ENCODE results near the gene DPT. TPM values are rescaled to one million over a fixed set of nuclear protein-coding genes. Genes with fewer than 3 reads are reported as not detected.
A peak's percentile ranks its signal among the peaks of the same experiment; 100 is the strongest.

Gene DPT
- polyA plus RNA-seq, 1 of the 3 experiments (the other 2 are of a cell fraction), result 0.05 TPM

DNA sequence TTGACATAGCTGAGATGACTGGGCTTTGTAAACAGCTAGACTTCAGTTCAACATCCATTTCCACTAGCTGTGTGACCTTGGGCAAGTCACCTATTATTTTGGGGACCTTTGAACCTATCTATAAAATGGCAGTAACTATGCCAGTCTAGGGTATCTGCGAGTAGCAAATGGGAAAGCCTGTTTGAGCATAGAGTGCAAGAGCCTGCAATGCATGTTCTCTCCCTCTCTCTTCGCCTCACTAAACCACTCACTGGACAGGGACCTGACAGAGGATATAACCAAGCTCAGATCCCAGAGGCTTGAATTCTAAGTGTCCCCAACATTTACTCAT lies 39.7 kb downstream of the DPT start:
- POLR2A ChIA-PET, result interaction anchor here (1.7 kb wide), 1 partner anchor 417 kb away, joined by 9 read pairs; the partner anchor contains the start of gene ATP1B1
- H3K36me3 ChIP-seq (replicated peaks in 1 of 2; ENCODE audit: control insufficient read depth in 1 of 2, insufficient read depth in 2 of 2, low read length in 1 of 2), result no peaks in the 10 kb centered on the region
- WGBS (ENCODE audit: low lambda C conversion rate), result 50% methylated on average over 1 of the region's 2 CpGs

More for the DNA sequence above, 39.7 kb downstream of the DPT start:
- no peaks in the 10 kb centered on the region for H4K20me1 ChIP-seq (ENCODE audit: insufficient read depth)
- no peaks in the 10 kb centered on the region for H3K79me2 ChIP-seq (ENCODE audit: insufficient read depth)
- H2AFZ ChIP-seq (ENCODE audit: low read depth), result no peak overlapping the region
- H3K9me2 ChIP-seq, result no peaks in the 10 kb centered on the region
- no peaks in the 10 kb centered on the region for H3K9me3 ChIP-seq
- no peak overlapping the region for H3K4me3 ChIP-seq (ENCODE audit: low read depth in 2 of 2, low read length in 1 of 2)
- peaks cover 0 to 38% of the 10 kb centered on the region in 2 experiments; a peak in 3 of 4 replicates for H3K4me1 ChIP-seq (ENCODE audit: control insufficient read depth in 1 of 2, insufficient read depth in 2 of 2, low read depth in 1 of 2, low read length in 1 of 2)
- H3K27me3 ChIP-seq (ENCODE audit: insufficient read depth), result no peaks in the 10 kb centered on the region
- peak overlapping the region in 1 of 2 experiments; percentile 100; a peak in 2 of 4 replicates for H3K27ac ChIP-seq (ENCODE audit: low read depth in 2 of 2, low read length in 1 of 2)
- no peaks in the 10 kb centered on the region for H3F3A ChIP-seq (replicated peaks; ENCODE audit: insufficient read depth)
- CTCF ChIA-PET, result interaction anchor here (1.3 to 1.6 kb wide), 2 partner anchors 53 to 659 kb away, joined by 3 to 4 read pairs; no protein-coding TSS in a partner anchor
- TF ChIP-seq, protein P1, sequence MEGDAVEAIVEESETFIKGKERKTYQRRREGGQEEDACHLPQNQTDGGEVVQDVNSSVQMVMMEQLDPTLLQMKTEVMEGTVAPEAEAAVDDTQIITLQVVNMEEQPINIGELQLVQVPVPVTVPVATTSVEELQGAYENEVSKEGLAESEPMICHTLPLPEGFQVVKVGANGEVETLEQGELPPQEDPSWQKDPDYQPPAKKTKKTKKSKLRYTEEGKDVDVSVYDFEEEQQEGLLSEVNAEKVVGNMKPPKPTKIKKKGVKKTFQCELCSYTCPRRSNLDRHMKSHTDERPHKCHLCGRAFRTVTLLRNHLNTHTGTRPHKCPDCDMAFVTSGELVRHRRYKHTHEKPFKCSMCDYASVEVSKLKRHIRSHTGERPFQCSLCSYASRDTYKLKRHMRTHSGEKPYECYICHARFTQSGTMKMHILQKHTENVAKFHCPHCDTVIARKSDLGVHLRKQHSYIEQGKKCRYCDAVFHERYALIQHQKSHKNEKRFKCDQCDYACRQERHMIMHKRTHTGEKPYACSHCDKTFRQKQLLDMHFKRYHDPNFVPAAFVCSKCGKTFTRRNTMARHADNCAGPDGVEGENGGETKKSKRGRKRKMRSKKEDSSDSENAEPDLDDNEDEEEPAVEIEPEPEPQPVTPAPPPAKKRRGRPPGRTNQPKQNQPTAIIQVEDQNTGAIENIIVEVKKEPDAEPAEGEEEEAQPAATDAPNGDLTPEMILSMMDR (IDR thresholded peaks at IDR 0.05), result no peak
- no peak for TF ChIP-seq TCF12 (IDR thresholded peaks at IDR 0.05)
- TF ChIP-seq, protein P2, sequence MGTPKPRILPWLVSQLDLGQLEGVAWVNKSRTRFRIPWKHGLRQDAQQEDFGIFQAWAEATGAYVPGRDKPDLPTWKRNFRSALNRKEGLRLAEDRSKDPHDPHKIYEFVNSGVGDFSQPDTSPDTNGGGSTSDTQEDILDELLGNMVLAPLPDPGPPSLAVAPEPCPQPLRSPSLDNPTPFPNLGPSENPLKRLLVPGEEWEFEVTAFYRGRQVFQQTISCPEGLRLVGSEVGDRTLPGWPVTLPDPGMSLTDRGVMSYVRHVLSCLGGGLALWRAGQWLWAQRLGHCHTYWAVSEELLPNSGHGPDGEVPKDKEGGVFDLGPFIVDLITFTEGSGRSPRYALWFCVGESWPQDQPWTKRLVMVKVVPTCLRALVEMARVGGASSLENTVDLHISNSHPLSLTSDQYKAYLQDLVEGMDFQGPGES (IDR thresholded peaks at IDR 0.05; ENCODE audit: low read depth, low read length), result no peak
- TF ChIP-seq NRF1 (IDR thresholded peaks at IDR 0.05; ENCODE audit: low read depth, low read length), result no peak
- TF ChIP-seq MEF2A (IDR thresholded peaks at IDR 0.05; ENCODE audit: borderline replicate concordance, low read depth), result no peak
- TF ChIP-seq RCOR1 (IDR thresholded peaks at IDR 0.05; ENCODE audit: low read length), result no peak
- TF ChIP-seq EZH2phosphoT487 (IDR thresholded peaks at IDR 0.05; ENCODE audit: borderline replicate concordance, low read depth), result no peak
- TF ChIP-seq, protein P3, sequence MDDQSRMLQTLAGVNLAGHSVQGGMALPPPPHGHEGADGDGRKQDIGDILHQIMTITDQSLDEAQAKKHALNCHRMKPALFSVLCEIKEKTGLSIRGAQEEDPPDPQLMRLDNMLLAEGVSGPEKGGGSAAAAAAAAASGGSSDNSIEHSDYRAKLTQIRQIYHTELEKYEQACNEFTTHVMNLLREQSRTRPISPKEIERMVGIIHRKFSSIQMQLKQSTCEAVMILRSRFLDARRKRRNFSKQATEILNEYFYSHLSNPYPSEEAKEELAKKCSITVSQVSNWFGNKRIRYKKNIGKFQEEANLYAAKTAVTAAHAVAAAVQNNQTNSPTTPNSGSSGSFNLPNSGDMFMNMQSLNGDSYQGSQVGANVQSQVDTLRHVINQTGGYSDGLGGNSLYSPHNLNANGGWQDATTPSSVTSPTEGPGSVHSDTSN (IDR thresholded peaks at IDR 0.05), result no peak
- TF ChIP-seq GABPA (IDR thresholded peaks at IDR 0.05; ENCODE audit: low read depth), result no peak
- no peak for TF ChIP-seq TEAD4 (IDR thresholded peaks at IDR 0.05; ENCODE audit: borderline replicate concordance, insufficient read depth)
- no peak for TF ChIP-seq NFIC (IDR thresholded peaks at IDR 0.05; ENCODE audit: borderline replicate concordance)
- TF ChIP-seq, protein P4, sequence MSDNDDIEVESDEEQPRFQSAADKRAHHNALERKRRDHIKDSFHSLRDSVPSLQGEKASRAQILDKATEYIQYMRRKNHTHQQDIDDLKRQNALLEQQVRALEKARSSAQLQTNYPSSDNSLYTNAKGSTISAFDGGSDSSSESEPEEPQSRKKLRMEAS (IDR thresholded peaks at IDR 0.05; ENCODE audit: low read depth), result no peak
- TF ChIP-seq FOXJ3 (CRISPR knock-in tag; IDR thresholded peaks at IDR 0.05), result no peak
- no peak for TF ChIP-seq CHD2 (IDR thresholded peaks at IDR 0.05; ENCODE audit: low read length, partially characterized antibody)
- TF ChIP-seq FOSL2 (IDR thresholded peaks at IDR 0.05; ENCODE audit: borderline replicate concordance, low read depth), result no peak
- H3K4me2 ChIP-seq, result no peak overlapping the region
- DNase-seq, result no peak
- no peak overlapping the region for H3K9ac ChIP-seq

Data from SK-N-SH (cell line).